ENCODE measurements around the gene CHD2.

DNA sequence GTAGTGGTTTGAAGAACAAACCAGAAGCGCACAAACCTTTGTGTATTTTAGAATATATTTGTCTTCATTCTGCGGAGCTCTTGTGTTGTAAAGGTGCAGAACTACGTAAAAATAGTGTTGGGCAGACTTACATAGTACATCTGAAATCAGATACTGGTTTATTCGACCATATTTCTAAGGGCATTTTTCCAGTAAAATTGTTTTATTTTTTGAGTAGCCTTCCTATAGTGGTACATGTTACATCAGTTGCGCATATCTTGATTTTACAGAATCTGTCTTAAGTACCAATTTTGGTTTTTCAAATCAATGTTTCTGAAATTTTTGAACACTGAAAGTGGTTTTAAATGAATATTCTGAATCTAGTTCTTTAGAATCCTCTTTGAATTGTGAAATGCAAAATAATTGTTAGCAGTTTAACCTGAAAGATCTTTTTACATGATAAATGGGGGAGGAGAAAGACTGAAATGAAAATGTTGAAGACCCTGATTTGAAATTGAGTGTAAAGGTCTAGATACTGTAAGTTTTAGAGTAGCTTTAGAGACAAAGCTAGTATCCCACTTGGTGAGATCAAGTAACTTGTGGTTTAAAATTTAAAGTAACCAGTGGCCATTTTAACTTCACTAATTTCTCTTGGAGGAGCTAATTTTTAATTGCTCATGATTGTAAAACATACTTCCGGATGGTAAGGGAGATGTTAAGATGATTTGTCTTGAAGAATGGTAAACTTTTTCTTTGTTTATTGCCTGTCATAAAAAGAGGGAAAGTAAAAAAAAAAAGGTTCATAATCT, 15.5 kb upstream of the CHD2 start:
- TF ChIP-seq CTCF (IDR thresholded peaks at IDR 0.05; ENCODE audit: extremely low read depth in 1 of 2, insufficient read depth in 1 of 2, low read depth in 1 of 2, low read length in 2 of 2) (no peak), JUN (IDR thresholded peaks at IDR 0.05; ENCODE audit: borderline replicate concordance, insufficient read depth, insufficient read length, low read depth) (no peak), MAX (IDR thresholded peaks at IDR 0.05; ENCODE audit: insufficient read depth, insufficient read length) (no peak)
